Activated CD4-positive, alpha-beta T cell treated with anti-CD3 and anti-CD28 coated beads for 48 hours (primary cell): Measurements from ENCODE around the gene TRIM4.
"Not testable (repeated sequence)": the region's sequence is repeated elsewhere in the genome, so short reads cannot be mapped to it uniquely, and the experiment has no call there.

Experiments used
- DNase-seq: peaks from one replicate; pipeline ENCODE4 v3.0.0-alpha.2; 2020

Gene TRIM4, protein sequence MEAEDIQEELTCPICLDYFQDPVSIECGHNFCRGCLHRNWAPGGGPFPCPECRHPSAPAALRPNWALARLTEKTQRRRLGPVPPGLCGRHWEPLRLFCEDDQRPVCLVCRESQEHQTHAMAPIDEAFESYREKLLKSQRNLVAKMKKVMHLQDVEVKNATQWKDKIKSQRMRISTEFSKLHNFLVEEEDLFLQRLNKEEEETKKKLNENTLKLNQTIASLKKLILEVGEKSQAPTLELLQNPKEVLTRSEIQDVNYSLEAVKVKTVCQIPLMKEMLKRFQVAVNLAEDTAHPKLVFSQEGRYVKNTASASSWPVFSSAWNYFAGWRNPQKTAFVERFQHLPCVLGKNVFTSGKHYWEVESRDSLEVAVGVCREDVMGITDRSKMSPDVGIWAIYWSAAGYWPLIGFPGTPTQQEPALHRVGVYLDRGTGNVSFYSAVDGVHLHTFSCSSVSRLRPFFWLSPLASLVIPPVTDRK

DNA sequence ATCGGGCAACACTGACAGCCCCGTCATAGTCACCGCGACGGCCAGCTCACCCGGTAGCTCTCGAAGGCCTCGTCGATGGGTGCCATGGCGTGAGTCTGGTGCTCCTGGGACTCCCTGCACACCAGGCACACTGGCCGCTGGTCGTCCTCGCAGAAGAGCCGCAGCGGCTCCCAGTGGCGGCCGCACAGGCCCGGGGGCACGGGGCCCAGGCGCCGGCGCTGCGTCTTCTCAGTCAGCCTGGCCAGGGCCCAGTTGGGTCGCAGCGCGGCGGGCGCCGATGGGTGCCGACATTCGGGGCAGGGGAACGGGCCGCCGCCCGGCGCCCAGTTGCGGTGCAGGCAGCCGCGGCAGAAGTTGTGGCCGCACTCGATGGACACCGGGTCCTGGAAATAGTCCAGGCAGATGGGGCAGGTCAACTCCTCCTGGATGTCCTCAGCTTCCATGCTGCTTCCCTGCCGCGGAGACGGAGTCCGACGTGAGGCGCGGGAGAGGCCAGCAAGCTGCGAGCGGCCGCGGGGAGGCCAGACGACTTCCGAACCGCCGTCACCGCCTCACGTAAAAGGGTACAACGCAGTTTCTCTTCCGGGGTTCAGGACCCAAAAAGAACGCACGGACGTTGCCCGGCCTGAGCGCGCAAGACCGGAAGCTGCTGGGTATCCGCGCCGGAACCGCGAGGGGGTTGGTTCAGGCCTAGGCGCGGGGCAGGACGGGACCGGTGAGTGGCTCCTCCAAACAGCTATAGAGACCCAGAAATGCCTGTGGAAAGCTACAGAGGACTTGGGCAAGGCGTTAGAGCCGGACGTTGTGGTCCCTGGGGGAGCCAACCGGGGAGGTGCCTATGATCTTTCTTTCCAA, at the start of gene TRIM4:
Gene TRIM4, minus strand, starts transcription at position 572 of the 855 bp plus-strand sequence. Its CDS starts 129 bp downstream, at position 443.
- DNase-seq = peak; percentile 95

DNA sequence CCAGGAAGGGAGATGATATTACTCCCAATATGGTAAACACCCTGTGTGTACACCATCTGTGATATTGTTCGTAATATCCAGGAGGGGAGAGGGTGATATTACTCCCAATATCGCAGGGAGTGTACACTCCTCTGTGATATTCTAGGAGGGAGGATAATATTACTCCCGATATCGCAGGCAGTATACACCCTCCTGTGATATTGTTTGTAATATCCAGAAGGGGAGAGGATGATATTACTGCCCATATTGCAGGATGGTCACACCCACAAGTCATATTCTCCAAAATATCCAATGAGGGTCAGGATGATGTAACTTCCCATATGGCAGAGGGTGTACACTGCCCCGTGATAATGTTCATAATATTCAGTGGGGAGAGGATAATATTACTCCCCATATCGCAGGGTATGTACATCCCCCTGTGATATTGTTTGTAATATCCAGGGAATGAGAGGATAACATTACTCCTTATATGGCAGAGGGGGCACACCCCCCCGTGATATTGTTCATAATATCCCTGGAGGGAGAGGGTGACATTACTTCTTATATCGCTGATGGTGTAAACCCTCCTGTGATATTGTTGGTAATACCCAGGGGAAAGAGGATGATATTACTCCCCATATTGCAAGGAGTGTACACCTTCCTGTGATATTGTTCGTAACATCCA, 39.4 kb upstream of the TRIM4 start:
- DNase-seq = no peak

DNA sequence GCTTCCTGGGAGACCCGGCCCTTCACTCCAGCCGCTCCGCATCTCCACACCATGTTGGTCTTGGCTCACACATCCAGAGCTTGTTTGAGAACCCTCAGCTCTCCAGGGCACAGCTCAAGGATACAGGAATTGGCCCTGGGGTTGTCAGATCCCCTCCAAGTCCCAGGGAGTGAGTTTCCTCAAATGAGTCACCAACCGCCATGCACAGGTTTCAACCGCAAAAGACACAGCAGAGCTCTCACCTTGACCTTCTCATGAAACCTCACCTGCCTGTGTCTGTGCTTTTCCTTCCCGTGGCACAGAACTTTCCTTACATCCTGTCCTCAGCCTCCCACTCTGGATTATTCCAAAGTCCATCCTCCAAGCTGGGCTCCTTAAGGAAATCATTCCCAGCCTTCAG, 35.9 kb upstream of the TRIM4 start:
- DNase-seq = no peak

DNA sequence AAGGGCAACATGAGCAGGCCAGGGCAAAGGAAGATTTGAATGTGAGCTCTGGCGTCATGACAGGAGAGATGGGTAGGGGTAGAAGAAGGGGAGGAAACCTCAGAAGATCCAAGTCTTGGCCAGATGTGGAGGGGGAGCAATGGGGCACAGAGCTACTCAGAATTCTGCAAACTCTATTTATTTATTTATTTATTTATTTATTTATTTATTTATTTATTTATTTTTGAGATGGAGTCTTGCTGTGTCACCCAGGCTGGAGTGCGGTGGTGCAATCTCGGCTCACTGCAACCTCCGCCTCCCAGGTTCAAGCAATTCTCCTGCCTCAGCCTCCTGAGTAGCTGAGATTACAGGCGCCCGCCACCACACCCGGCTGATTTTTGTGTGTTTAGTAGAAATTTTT, 35.3 kb upstream of the TRIM4 start:
- DNase-seq = not testable (repeated sequence)

DNA sequence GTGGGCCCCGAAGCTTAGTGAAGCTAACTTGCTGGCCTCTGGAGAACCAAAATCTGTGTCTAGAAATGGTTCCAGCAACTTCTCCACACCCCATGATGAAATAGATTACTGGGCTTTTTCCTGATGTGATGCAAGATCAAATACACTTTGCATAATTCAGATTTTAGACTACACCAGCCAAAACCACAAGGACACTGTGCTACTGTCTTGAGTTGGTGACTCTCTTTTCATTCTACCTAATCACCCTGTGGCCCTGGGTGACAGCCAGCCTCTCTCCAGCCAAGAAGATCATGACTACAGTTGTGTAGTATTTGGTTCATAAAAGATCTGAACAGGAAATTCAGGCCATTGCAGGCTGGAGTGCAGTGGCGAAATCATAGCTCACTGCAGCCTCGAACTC, 34.3 kb upstream of the TRIM4 start:
- DNase-seq = peak; percentile 28

DNA sequence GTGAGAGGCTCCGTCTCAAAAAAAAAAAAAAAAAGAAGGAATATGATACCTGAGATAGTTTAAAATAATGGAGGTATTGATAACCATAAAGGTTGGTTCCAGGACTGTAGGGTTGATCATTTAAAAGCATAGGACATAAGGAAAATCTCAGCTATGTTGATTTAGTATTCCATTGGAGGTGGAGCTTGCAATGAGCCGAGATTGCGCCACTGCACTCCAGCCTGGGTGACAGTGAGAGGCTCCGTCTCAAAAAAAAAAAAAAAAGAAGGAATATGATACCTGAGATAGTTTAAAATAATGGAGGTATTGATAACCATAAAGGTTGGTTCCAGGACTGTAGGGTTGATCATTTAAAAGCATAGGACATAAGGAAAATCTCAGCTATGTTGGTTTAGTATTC, 33.3 kb upstream of the TRIM4 start:
- DNase-seq = not testable (repeated sequence)

DNA sequence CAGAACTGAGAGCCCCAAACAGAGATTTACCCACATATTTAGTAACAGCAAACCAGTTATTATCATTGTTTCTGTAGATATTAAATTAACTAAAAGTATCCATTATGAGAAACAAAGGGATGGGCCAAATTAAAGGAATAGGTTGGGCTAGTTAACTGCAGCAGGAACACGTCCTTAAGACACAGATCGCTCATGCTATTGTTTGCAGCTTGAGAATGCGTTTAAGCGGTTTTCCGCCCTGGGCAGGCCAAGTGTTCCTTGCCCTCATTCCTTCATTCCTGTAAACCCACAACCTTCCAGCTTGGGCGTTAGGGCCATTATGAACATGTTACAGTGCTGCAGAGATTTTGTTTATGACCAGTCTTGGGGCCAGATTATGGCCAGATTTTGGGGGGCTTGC, 31.5 kb upstream of the TRIM4 start:
- not testable (repeated sequence) for DNase-seq

DNA sequence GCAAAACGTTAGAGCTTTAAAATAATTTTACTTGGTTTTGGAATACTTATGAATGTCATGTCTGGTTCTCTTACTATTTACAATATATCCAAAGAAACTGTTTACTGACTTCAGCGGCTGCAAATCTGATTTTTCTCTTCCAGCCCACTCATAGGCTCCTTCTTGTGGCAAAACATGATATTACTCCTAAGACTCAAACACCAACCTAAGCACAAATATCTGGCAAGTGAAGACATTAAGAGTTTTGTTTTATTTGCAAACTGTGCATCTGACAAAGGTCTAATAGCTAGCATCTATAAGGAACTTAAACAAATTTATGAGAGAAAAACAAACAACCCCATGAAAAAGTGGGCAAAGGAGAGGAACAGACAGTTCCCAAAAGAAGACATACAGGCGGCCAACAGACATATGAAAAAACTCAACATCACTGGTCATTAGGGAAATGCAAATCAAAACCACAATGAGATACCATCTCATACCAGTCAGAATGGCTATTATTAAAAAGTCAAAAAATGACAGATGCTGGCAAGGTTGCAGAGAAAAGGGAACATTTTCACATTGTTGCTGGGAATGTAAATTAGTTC, 30.4 kb upstream of the TRIM4 start:
- no peak for DNase-seq

DNA sequence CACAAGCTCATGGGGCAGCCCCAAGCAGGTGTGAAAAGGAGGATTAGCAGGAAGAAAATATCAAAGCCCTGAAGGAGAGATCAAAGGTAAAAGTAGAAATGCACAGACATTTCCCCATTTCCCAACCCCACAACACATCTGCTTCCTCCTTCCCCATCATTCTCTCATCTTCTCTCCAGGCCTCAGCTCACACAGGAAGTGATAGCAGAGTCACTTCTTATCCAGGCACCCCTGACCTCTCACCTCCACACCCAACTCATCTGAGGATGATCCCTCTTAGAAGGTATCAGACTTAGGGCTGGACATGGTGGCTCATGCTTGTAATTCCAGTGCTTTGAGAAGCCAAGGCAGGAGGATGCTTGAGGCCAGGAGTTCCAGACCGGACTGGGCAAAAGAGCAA, 28.3 kb upstream of the TRIM4 start:
- no peak for DNase-seq

DNA sequence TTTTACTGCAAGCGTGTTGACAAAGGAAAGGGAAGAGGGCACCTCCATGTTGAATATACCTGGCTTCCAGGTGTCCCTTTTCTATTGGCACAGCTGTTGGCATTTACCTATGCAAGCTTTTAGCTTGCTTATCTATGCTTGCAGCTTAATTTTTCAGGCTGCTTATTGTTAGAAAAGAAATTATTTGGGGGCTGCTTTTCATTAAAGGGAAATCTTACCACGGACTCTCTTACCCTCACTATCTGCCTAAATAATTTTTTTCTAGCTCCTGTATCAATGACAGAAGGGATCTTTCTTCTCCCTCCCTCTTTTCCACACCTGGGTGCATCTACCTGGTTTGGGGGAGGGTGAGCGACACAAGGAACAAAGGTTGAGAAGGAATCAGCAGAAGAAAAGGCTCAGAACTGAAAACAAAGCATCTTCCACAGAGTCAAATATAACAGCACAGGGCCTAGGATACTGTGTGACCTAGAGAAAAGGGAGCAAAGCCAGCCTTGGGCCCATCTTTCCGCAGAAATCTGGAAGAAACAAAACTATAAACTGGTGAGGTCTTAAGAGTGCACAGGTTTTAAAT, 25.3 kb upstream of the TRIM4 start:
- DNase-seq = no peak

DNA sequence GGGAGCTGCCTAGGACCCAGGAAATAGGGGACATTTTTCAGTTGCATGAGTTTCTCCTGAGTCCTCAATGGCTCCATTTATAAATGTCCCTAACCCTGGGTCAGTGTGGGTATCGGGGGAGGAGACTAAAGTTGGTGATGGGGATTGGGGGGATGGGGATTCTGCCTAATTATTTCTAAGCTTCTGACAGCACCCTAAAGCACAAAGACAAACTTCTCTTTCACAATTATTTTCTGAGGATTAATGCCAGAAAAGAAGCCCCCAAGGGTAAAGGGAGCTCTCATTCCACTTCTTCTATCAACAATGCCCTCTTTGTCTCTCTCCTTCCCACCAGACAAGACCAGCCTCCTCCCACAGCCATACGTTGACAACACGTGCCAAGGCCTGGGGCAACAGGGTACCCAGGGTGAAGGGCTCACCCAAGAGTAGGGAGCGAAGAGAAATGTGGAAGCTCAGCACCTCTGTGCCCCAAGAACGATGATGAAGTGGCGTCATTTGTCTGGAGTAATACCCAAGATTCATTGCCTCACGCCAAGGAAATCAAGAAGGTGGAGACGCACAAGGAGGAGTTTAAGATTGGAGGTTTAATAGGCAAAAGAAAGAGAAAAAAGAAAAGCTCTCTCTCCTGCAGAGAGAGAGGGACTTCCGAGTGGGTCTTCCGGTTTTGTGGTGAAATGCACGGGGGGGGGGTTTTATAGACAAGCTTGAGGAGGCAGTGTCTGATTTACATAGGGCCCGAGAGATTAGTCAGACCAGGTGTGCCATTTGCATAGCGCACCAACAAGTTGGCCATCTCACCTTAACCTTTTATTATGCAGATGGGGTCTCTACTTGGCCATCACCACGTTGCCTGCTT, 24.5 kb upstream of the TRIM4 start:
- no peak for DNase-seq

DNA sequence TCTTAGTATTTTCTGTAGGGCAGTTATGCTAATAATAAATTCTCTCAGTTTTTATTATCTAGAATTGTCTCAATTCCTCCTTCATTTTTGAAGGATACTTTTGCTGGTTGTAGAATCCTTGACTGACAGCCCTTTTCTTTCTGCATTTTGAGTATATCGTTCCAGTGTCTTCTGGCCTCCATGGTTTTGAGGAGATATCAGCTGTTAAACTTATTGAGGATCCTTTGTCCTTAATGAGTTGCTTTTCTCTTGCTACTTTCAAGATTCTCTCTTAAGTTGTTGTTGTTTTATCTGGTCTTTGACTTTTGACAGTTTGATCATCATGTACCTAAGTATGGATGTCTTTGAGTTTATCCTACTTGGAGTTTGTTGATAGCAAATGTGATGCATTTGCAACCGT, 19.0 kb upstream of the TRIM4 start:
- no peak for DNase-seq

DNA sequence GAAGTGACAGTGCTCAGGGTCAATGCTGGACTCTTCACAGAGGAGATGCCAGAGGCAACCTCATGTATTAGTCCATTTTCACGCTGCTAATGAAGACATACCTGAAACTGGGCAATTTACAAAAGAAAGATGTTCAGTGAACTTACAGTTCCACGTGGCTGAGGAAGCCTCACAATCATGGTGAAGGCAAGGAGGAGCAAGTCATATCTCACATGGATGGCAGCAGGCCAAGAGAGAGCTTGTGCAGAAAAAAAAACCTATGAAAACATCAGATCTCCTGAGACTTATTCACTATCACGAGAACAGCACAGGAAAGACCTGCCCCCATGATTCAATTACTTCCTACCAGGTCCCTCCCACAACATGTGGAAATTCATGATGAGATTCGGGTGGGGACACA, 15.7 kb upstream of the TRIM4 start:
- DNase-seq = peak; percentile 23

DNA sequence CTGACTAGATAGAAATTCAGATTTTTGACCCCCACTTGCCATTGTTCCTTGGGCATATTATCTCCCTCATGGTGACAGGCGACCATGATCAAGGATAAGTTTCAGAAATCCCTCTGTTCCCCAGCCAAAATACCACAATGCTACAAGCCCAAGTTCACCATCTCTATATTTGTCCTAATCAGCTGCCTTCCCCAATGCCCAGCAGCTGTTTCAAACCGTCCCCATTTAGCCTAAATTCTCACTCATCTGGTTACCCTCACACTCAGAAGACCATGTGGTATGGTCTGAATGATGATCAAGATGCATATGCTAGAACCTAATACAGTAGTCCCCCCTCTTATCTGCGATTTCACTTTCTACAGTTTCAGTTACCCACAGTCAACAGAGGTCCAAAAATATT, 11.0 kb upstream of the TRIM4 start:
- no peak for DNase-seq

DNA sequence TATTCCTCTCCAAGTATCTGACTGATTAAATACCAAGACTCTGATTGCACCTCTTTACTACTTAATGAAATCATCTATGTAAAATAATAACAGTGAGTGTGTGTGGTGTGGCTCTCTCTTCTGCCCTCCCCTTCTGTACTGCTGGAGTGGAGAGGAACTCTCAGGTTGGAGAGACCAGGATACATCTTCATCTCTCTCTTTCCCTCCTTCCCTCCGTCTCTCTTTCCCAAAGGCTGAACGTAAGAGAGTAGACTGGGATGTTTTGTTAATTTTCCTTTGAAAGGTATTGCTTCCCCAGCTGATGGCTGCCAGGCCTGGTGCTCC, 10.4 kb upstream of the TRIM4 start:
- no peak for DNase-seq

DNA sequence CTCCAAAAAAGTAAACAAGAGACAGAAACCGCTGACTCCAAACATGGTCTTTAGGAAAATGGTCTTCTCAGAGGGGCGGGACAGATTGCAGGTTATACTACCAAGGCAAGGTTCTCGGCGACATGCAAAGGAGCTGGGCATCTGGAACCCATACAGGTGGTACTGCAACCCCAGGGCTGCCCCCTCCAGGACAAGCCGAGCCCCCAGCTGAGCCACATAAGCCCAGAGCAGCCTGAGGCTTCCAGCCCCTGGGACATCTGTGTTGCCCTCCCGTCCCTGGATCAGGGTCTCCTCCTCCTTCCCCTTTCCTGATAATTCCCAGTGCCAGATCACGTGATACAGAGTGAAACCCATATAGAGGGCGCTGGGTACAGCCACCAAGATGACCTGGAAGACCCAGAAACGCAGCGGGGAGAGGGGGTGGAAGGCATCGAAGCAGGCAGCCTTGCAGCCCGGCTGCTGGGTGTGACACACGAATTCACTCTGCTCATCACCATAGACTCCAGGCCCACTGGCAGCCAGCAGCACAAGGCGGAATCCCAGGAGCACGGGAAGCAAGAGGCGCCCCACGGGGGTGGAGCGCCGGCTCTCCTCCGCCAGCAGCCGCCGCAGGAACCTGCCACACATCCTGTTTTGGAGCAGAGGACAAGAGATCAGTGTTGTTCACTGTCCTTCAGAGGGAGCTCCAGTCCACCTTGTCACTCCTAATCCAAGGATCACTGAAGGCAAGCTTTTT, 9.8 kb upstream of the TRIM4 start, which contains the start of gene GJC3:
Gene GJC3, minus strand, starts transcription at position 627 of the 736 bp plus-strand sequence. Its CDS starts 0 bp downstream, at position 627.
- DNase-seq = peak; percentile 56

DNA sequence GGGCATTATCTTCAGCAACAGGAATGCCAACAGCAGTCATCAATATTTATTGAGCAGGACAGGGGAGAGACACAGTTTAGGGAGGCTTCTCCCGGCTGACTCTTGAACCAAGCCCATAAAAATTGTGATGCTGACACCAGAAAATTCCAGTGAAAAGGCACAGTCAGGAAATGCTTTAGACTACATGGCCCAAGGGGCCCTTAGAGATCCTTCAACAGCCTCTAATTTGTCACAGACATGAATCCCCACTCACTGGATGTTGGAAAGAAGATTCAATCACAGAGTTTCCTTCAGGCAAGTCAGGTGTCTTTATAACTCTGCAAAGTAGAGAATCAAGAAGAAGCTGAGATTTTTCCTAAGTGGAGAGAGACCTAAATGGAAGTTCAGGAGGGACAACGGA, 8.9 kb upstream of the TRIM4 start:
- no peak for DNase-seq

DNA sequence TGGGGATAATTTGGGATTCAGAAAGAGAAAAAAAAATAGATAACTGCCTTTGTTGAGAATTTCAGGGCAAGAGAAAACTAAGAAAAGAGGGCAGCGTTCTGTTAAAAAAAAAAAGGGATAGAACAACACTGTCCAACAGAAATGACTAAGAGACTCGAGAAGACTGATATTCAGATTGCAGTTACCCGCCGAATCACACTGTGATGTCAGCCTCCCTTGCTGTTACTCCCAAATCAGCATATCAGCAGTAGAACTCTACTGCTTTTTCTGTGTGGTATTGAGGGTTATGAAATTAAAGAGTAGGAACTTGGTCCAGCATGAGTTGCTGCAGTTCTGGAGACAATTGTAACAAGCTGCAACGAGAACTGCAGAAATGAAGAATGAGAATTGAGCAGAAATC, 8.2 kb upstream of the TRIM4 start:
- no peak for DNase-seq

DNA sequence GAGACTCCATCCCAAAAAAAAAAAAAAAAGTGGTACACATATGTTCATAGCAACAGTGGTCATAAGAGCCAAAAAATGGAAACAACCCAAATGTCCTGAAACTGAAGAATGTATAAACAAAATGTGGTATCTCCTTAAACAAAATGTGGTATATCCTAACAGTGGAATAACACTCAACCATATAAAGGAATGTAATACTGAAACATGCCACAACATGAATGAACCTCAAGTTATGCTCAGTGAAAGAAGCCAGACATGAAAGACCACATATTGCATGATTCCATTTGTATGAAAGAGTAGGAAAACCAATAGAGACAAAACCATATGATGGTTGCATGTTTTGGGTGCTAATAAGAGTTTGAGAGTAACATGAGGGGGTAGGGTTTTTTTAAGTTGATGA, 7.0 kb upstream of the TRIM4 start:
- no peak for DNase-seq

DNA sequence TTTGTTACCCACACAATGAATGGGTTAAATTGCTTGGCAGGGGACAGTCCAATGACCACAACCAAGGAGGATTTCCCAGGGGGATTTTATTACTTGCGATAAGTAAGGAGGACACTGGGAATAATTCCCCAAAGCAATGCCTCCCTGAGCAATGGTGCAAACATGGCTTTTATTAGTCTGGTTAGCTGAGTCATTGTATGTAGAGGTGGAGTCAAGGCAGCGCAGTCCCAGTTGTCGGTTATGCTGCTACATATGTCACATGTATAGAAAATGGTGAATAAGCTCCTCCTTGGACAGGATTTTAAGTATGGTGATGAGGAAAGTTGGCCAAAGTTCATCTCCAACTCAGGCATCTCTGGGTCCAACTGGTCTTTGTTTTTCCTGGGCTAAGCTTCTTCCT, 3.9 kb upstream of the TRIM4 start:
- no peak for DNase-seq

DNA sequence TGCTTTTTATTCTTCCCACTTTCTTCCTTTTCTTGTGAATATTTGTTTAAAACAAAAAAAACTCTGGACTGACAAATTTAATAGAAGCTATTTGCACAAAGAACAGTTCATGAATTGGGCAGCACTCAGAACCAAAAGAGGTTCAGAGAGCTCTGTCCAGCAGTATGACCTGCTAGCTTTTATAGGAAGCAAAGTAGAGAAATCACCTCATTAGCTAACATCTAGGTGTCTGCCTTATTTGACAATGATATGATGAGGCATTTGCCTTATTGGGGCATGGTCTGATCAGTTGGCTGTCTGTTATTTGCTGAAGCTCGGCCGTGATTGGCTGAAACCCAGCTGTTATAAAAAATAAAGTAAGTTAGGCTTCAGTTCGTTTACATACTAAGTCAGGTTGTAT, 819 bp upstream of the TRIM4 start:
- DNase-seq = no peak
